Activated CD8-positive, alpha-beta T cell treated with anti-CD3 and anti-CD28 coated beads for 36 hours (primary cell): ENCODE data around the gene EPC2. TPM values are rescaled to one million over a fixed set of nuclear protein-coding genes. Genes with fewer than 3 reads are reported as not detected.

Source experiments
- ATAC-seq: fragments of 200-7000 bp; cut with Tn5 transposase; one replicate; pipeline ENCODE4 v1.10.0; 2021; ENCODE audit warnings: mild to moderate bottlenecking, moderate library complexity
- CTCF ChIA-PET: fragments of 350-600 bp; sonication (Branson Sonifier 250); formaldehyde crosslinking; loops from one replicate; lab custom pipeline; 2021; ENCODE audit warnings: antibody characterized with exemption; lab: Charles Lee
- POLR2A ChIA-PET: fragments of 350-600 bp; sonication (Branson Sonifier 250); formaldehyde crosslinking; loops from one replicate; lab custom pipeline; 2021; ENCODE audit warnings: antibody characterized with exemption; lab: Charles Lee
- DNase-seq: peaks from one replicate; pipeline ENCODE4 v3.0.0-alpha.2; 2020
- H3K27ac Mint-ChIP-seq: one replicate; pipeline ENCODE4 v1.8.0; 2021; ENCODE audit warnings: mild to moderate bottlenecking, mixed read lengths
- H3K27me3 Mint-ChIP-seq: one replicate; pipeline ENCODE4 v1.8.0; 2021; ENCODE audit warnings: mixed read lengths
- H3K36me3 Mint-ChIP-seq: one replicate; pipeline ENCODE4 v1.8.0; 2021; ENCODE audit warnings: low read depth, mixed read lengths
- H3K4me1 Mint-ChIP-seq: one replicate; pipeline ENCODE4 v1.8.0; 2021; ENCODE audit warnings: low read depth, mixed read lengths
- H3K4me3 Mint-ChIP-seq: one replicate; pipeline ENCODE4 v1.8.0; 2021; ENCODE audit warnings: mild to moderate bottlenecking, moderate library complexity, mixed read lengths
- H3K9me3 Mint-ChIP-seq: one replicate; pipeline ENCODE4 v1.8.0; 2021; ENCODE audit warnings: mixed read lengths
- CTCF ChIP-seq: fragments of 200-600 bp; IDR thresholded peaks from one replicate; pipeline ENCODE4 v1.8.0; 2022; ENCODE audit warnings: antibody characterized with exemption, mild to moderate bottlenecking
- intact Hi-C: fragments of 100-400 bp; cut with micrococcal nuclease; formaldehyde crosslinking; loops from one replicate; pipeline ENCODE4 v1.10.0; 2022
- total RNA-seq, 2 experiments: library from RNA; stranded (reverse); gene quantifications; one replicate each; pipeline ENCODE4 v1.2.3, GENCODE V29; 2021

EPC2 gene
- total RNA-seq, 2 experiments from 2014 or later = 19.3 to 20.0 TPM

- ATAC-seq = peak; percentile 46
These were observed 8.9 kb downstream of the EPC2 start for GRCh38 chr2:148653437-148653836.

GRCh38 chr2:148654435-148654834, 9.9 kb downstream of the EPC2 start:
- POLR2A ChIA-PET = no interaction called here
- peak overlapping the region; percentile 23 for H3K27ac Mint-ChIP-seq
- CTCF ChIA-PET = no interaction called here

More at GRCh38 chr2:148653437-148653836, 8.9 kb downstream of the EPC2 start:
- H3K4me3 Mint-ChIP-seq = peak overlapping the region; percentile 13
- DNase-seq = no peak
- POLR2A ChIA-PET = interaction anchor here (0.6 kb wide), 1 partner anchor 260 kb away, joined by 3 read pairs; no protein-coding TSS in a partner anchor
- H3K4me1 Mint-ChIP-seq = peaks cover 91% of the 10 kb centered on the region
- CTCF ChIA-PET = interaction anchor here (0.9 kb wide), 1 partner anchor 12 kb away, joined by 3 read pairs; no protein-coding TSS in a partner anchor
- no peak for TF ChIP-seq CTCF
- H3K36me3 Mint-ChIP-seq = peaks cover 3% of the 10 kb centered on the region
- intact Hi-C loops = no loop called here
- peak overlapping the region; percentile 68 for H3K27ac Mint-ChIP-seq
- no peaks in the 10 kb centered on the region for H3K27me3 Mint-ChIP-seq
- no peaks in the 10 kb centered on the region for H3K9me3 Mint-ChIP-seq

GRCh38 chr2:148656516-148656915, 12.0 kb downstream of the EPC2 start:
- Mint-ChIP-seq H3K4me1 (peaks cover 91% of the 10 kb centered on the region), H3K4me3 (no peak overlapping the region), H3K9me3 (peaks cover 3% of the 10 kb centered on the region), H3K36me3 (peaks cover 4% of the 10 kb centered on the region), H3K27ac (peak overlapping the region; percentile 51), H3K27me3 (no peaks in the 10 kb centered on the region)
- TF ChIP-seq CTCF = no peak
- ChIA-PET POLR2A (no interaction called here), CTCF (interaction anchor here (1.7 to 2.2 kb wide), 3 partner anchors 11 to 147 kb away, joined by 5 to 6 read pairs (median 6); no protein-coding TSS in a partner anchor)
- DNase-seq (no peak), ATAC-seq (no peak)
- intact Hi-C loops = loop anchor here (5.0 kb wide), 1 partner anchor 129 kb away; no protein-coding TSS in a partner anchor

More at GRCh38 chr2:148654435-148654834, 9.9 kb downstream of the EPC2 start:
- no peak overlapping the region for H3K4me3 Mint-ChIP-seq
- intact Hi-C loops = no loop called here
- ATAC-seq (no peak), DNase-seq (no peak)
- no peaks in the 10 kb centered on the region for H3K27me3 Mint-ChIP-seq
- no peaks in the 10 kb centered on the region for H3K36me3 Mint-ChIP-seq
- no peaks in the 10 kb centered on the region for H3K9me3 Mint-ChIP-seq
- peaks cover 90% of the 10 kb centered on the region for H3K4me1 Mint-ChIP-seq
- TF ChIP-seq CTCF = no peak

GRCh38 chr2:148658807-148659722, 14.5 kb downstream of the EPC2 start:
- ChIA-PET POLR2A (no interaction called here), CTCF (interaction anchor here (0.8 kb wide), 1 partner anchor 9 kb away, joined by 3 read pairs; no protein-coding TSS in a partner anchor)
- peak overlapping the region; percentile 47 for H3K4me3 Mint-ChIP-seq
- H3K27ac Mint-ChIP-seq = peak overlapping the region; percentile 78
- no peak for TF ChIP-seq CTCF
- H3K4me1 Mint-ChIP-seq = peaks cover 71% of the 10 kb centered on the region
- DNase-seq (peak; percentile 23), ATAC-seq (peak; percentile 77)
- intact Hi-C loops = loop anchor here (2.0 to 5.0 kb wide), 2 partner anchors 56 to 132 kb away; no protein-coding TSS in a partner anchor
- H3K27me3 Mint-ChIP-seq = no peaks in the 10 kb centered on the region
- peaks cover 3% of the 10 kb centered on the region for H3K9me3 Mint-ChIP-seq
- peaks cover 11% of the 10 kb centered on the region for H3K36me3 Mint-ChIP-seq
